ENCODE measurements around the gene BTAF1. TPM values are rescaled to one million over a fixed set of nuclear protein-coding genes. Genes with fewer than 3 reads are reported as not detected.

Gene BTAF1
- total RNA-seq, 1 donor from 2014 or later = 30.0 TPM

- Mint-ChIP-seq H3K27me3 (ENCODE audit: unreplicated experiment) (no peaks in the 10 kb centered on the region), H3K9me3 (ENCODE audit: unreplicated experiment) (no peaks in the 10 kb centered on the region), H3K36me3 (ENCODE audit: low read depth, unreplicated experiment) (no peaks in the 10 kb centered on the region), H3K27ac (ENCODE audit: unreplicated experiment) (no peak overlapping the region), H3K4me3 (ENCODE audit: unreplicated experiment) (no peak overlapping the region), H3K4me1 (ENCODE audit: unreplicated experiment) (no peaks in the 10 kb centered on the region)
- DNase-seq (ENCODE audit: low spot score) = no peak
- TF ChIP-seq CTCF (IDR thresholded peaks at IDR 0.05; ENCODE audit: unreplicated experiment) = no peak
Measured at GRCh38 chr10:92068900-92069299, 145.3 kb downstream of the BTAF1 start.

DNA sequence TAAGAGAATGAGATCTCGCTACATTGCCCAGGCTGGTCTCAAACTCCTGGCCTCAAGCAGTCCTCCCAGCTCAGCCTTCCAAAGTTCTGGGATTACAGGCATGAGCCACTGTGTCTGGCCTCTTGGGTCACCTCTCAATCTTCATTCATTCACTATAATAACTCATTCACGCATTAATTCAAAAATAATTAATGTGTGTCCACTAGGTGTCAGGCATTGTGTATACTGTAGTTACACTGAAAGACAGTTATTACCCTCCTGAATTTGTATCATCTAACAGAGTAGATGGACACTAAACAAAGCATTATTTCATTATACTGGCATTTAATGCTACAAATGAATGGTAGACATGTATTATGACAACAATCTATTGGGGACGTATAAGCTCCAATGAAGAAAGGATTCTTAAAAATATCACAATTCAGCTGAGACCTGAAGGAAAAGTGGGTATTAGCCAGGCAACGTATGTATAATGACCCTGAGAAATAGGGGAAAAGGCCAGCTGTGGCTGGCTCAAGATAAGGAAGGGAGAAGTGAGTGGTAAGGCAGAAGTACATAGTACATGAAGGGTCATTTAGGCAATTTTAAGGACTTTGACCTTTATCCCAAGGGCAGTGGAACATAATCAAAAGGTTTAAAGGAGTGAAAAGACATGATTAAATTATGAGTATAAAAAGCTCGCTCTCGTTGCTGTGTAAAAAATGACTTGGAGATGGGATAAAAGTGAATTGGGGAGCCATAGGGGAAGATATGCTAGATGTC lies 150.7 kb downstream of the BTAF1 start:
- Mint-ChIP-seq H3K4me1 (ENCODE audit: unreplicated experiment) (peaks cover 11% of the 10 kb centered on the region), H3K36me3 (ENCODE audit: low read depth, unreplicated experiment) (peaks cover 4% of the 10 kb centered on the region), H3K27ac (ENCODE audit: unreplicated experiment) (no peak overlapping the region), H3K9me3 (ENCODE audit: unreplicated experiment) (no peaks in the 10 kb centered on the region), H3K27me3 (ENCODE audit: unreplicated experiment) (peaks cover 2% of the 10 kb centered on the region), H3K4me3 (ENCODE audit: unreplicated experiment) (no peak overlapping the region)
- TF ChIP-seq CTCF (IDR thresholded peaks at IDR 0.05; ENCODE audit: unreplicated experiment) = no peak
- no peak for DNase-seq (ENCODE audit: low spot score)

DNA sequence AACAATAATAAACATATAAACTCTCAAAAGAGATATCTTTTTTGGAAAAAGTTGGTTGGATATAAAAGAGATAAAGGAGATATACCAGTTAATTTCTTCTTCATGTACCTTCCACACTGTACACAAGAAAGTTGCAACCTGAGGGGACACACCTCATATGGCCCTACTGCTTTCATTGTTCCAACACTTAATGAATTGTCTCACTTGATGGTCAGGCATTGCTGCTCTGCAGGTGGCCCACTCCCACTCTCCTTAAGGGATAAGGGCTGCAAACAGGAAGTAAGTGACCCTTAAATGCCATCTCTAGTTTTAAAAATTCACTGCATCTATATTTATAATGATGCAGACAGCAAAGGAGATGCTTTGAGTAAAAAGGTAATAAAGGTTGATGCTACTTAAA lies 152.3 kb downstream of the BTAF1 start:
- Mint-ChIP-seq H3K36me3 (ENCODE audit: low read depth, unreplicated experiment) (peaks cover 4% of the 10 kb centered on the region), H3K9me3 (ENCODE audit: unreplicated experiment) (no peaks in the 10 kb centered on the region), H3K4me1 (ENCODE audit: unreplicated experiment) (peaks cover 11% of the 10 kb centered on the region), H3K27me3 (ENCODE audit: unreplicated experiment) (peaks cover 2% of the 10 kb centered on the region), H3K27ac (ENCODE audit: unreplicated experiment) (no peak overlapping the region), H3K4me3 (ENCODE audit: unreplicated experiment) (no peak overlapping the region)
- TF ChIP-seq CTCF (IDR thresholded peaks at IDR 0.05; ENCODE audit: unreplicated experiment) = no peak
- no peak for DNase-seq (ENCODE audit: low spot score)

- H3K36me3 Mint-ChIP-seq (ENCODE audit: low read depth, unreplicated experiment) = peaks cover 4% of the 10 kb centered on the region
- peaks cover 11% of the 10 kb centered on the region for H3K4me1 Mint-ChIP-seq (ENCODE audit: unreplicated experiment)
- H3K27me3 Mint-ChIP-seq (ENCODE audit: unreplicated experiment) = peaks cover 2% of the 10 kb centered on the region
- no peak overlapping the region for H3K4me3 Mint-ChIP-seq (ENCODE audit: unreplicated experiment)
- TF ChIP-seq CTCF (IDR thresholded peaks at IDR 0.05; ENCODE audit: unreplicated experiment) = no peak
- no peak for DNase-seq (ENCODE audit: low spot score)
- no peak overlapping the region for H3K27ac Mint-ChIP-seq (ENCODE audit: unreplicated experiment)
- no peaks in the 10 kb centered on the region for H3K9me3 Mint-ChIP-seq (ENCODE audit: unreplicated experiment)
Measured at GRCh38 chr10:92076722-92077121, 153.2 kb downstream of the BTAF1 start.

DNA sequence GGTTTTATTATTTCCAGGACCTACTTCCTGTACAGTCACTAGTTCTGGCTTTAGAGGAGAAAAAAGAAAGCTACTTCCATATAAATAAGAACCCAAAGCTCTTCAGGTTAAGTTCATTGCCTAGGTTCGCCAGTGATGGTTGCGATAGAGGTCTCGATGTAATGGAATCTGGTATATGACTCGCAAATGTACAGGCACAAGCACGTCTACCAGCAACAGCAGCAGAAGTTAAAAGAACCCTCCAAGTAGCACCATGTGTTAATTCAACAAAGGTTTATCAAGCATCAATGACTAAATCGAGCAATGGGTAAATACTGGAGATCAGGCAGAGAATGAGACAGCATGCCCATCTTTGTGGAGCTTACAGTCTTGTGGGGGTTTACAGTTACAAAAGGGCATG lies 155.4 kb downstream of the BTAF1 start:
- H3K9me3 Mint-ChIP-seq (ENCODE audit: unreplicated experiment) = no peaks in the 10 kb centered on the region
- TF ChIP-seq CTCF (IDR thresholded peaks at IDR 0.05; ENCODE audit: unreplicated experiment) = no peak
- peaks cover 2% of the 10 kb centered on the region for H3K27me3 Mint-ChIP-seq (ENCODE audit: unreplicated experiment)
- peaks cover 4% of the 10 kb centered on the region for H3K36me3 Mint-ChIP-seq (ENCODE audit: low read depth, unreplicated experiment)
- H3K4me1 Mint-ChIP-seq (ENCODE audit: unreplicated experiment) = peaks cover 11% of the 10 kb centered on the region
- no peak overlapping the region for H3K27ac Mint-ChIP-seq (ENCODE audit: unreplicated experiment)
- H3K4me3 Mint-ChIP-seq (ENCODE audit: unreplicated experiment) = no peak overlapping the region
- no peak for DNase-seq (ENCODE audit: low spot score)
